K562 (cell line): Measurements from ENCODE around the gene TXNDC9. TPM values are rescaled to one million over a fixed set of nuclear protein-coding genes. Genes with fewer than 3 reads are reported as not detected.

ENCODE experiments used
- BRD9 ChIP-seq: fragments of 450-650 bp; IDR thresholded peaks from 2 replicates; pipeline ENCODE4 v1.6.1; 2018; ENCODE audit warnings: low read depth; ENCODE audit not compliant: partially characterized antibody
- BRF1 ChIP-seq: IDR thresholded peaks from 3 replicates; pipeline ENCODE4 v1.6.1; 2011; ENCODE audit warnings: borderline replicate concordance, mild to moderate bottlenecking; ENCODE audit not compliant: insufficient read length; ENCODE audit errors: extremely low read depth
- CREB5 ChIP-seq: fragments of 250-450 bp; sonication (Bioruptor Pico); IDR thresholded peaks from 2 replicates; pipeline ENCODE4 v1.5.0; 2020; ENCODE audit warnings: mild to moderate bottlenecking
- FOXA3 ChIP-seq, 2 experiments: fragments of 450-650 bp in 1 of 2; sonication (generic) in 1 of 2; formaldehyde crosslinking; IDR thresholded peaks in 1 of 2; conservative IDR thresholded peaks in 1 of 2; 2 replicates each; pipeline versions ENCODE4 v1.4.0 to v1.8.0; 2020 to 2022; ENCODE audit warnings: mild to moderate bottlenecking in 2 of 2, missing genetic modification reagents in 1 of 2
- HDAC8 ChIP-seq: fragments of 450-650 bp; IDR thresholded peaks from 2 replicates; pipeline ENCODE4 v1.6.1; 2016; ENCODE audit warnings: mild to moderate bottlenecking, missing genetic modification characterization, moderate library complexity, missing compliant biosample characterization
- HEY1 ChIP-seq: fragments of 250-450 bp; sonication (Bioruptor Pico); IDR thresholded peaks from 2 replicates; pipeline ENCODE4 v1.5.0; 2020; ENCODE audit warnings: mild to moderate bottlenecking, moderate library complexity, borderline replicate concordance
- LCOR ChIP-seq: sonication (generic); formaldehyde crosslinking; IDR thresholded peaks from 2 replicates; pipeline ENCODE4 v1.8.0; 2022; ENCODE audit warnings: mild to moderate bottlenecking, missing genetic modification reagents
- MGA ChIP-seq: fragments of 450-650 bp; IDR thresholded peaks from 2 replicates; pipeline ENCODE4 v1.6.1; 2016; ENCODE audit warnings: mild to moderate bottlenecking, moderate library complexity
- MIER1 ChIP-seq: fragments of 450-650 bp; IDR thresholded peaks from 2 replicates; pipeline ENCODE4 v1.6.1; 2016; ENCODE audit warnings: antibody characterized with exemption, mild to moderate bottlenecking, low read depth
- MXI1 ChIP-seq: IDR thresholded peaks from 2 replicates; pipeline ENCODE4 v1.6.1; 2011; ENCODE audit warnings: low read depth, mild to moderate bottlenecking, improper control_type of control experiment, low read length
- TARDBP ChIP-seq: fragments of 450-650 bp; IDR thresholded peaks from 2 replicates; pipeline ENCODE4 v1.6.1; 2016
- THRAP3 ChIP-seq: fragments of 450-650 bp; IDR thresholded peaks from 2 replicates; pipeline ENCODE4 v1.6.1; 2016; ENCODE audit warnings: mild to moderate bottlenecking, inconsistent platforms, borderline replicate concordance
- ZNF12 ChIP-seq: sonication (generic); formaldehyde crosslinking; IDR thresholded peaks from 2 replicates; pipeline ENCODE4 v1.4.0; 2020; ENCODE audit warnings: mild to moderate bottlenecking, missing genetic modification reagents
- ZNF507 ChIP-seq: conservative IDR thresholded peaks from 2 replicates; pipeline ENCODE4 v1.6.1; 2017; ENCODE audit warnings: missing genetic modification characterization, missing compliant biosample characterization
- ZNF512 ChIP-seq: IDR thresholded peaks from 2 replicates; pipeline ENCODE4 v1.6.1; 2016; ENCODE audit warnings: missing genetic modification characterization, missing compliant biosample characterization
- ZNF778 ChIP-seq: fragments of 450-650 bp; formaldehyde crosslinking; IDR thresholded peaks from 2 replicates; pipeline ENCODE4 v1.4.0; 2020; ENCODE audit warnings: mild to moderate bottlenecking, moderate library complexity
- polyA plus RNA-seq, 8 experiments: library from polyadenylated mRNA; depleted of rRNA in 4 of 8; stranded (reverse) in 5 of 8; unstranded in 3 of 8; fragments of >200 nt; fragmentation: Nextera tagmentation in 2 of 8; fragmentation: Illumina TruSeq in 1 of 8; extraction: Ambion mirVana in 2 of 8; extraction: Trizol in 1 of 8; gene quantifications; 2 replicates each; pipeline versions ENCODE4 v1.2.1 to v1.2.3, GENCODE V29; 2011 to 2014; ENCODE audit warnings: inconsistent platforms in 1 of 8, missing spikeins in 1 of 8
- total RNA-seq, 7 experiments: library from RNA; depleted of rRNA in 6 of 7; stranded (reverse); fragments of >200 nt in 6 of 7; fragmentation: Illumina TruSeq in 2 of 7; extraction: Trizol in 2 of 7; gene quantifications; 2 replicates each; pipeline versions ENCODE4 v1.2.1 to v1.2.3, GENCODE V29; 2011 to 2021; ENCODE audit warnings: low replicate concordance in 1 of 7

TXNDC9 gene
- total and polyA plus RNA-seq, 9 of the 15 experiments (the other 6 are each of a cell fraction or from before 2014, with no cell fraction given): 37.5 to 211 (median 65.5) TPM

DNA sequence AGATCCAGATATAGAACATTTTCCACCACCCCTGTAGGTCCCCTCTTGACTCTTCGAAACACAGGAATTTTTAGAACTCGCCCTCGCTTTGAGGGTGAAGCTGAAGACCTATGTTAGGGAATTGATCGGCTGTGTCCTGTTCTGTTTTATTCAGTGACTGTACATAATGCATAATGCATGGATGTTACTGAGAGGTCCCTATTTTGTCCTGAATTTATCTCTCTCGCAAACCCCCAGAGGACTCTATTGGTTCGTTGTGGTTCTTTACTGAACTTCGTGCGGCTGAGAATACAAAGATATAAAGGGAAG lies 625 bp upstream of the TXNDC9 start (continued):
- TF ChIP-seq MGA: no peak
- TF ChIP-seq THRAP3: peak; percentile 85; the same call in 1 of the 2 replicates
- TF ChIP-seq TARDBP: no peak
- no peak for TF ChIP-seq HDAC8 (tag)
- no peak for TF ChIP-seq ZNF507 (tag)
- no peak for TF ChIP-seq ZNF12
- no peak for TF ChIP-seq ZNF778 (CRISPR knock-in tag)
- TF ChIP-seq HEY1 (CRISPR knock-in tag): no peak
- TF ChIP-seq BRF1: no peak
- peak; percentile 34; the same call in 1 of the 2 replicates for TF ChIP-seq MIER1
- TF ChIP-seq BRD9: peak; percentile 45
- no peak for TF ChIP-seq LCOR (CRISPR knock-in tag)
- TF ChIP-seq FOXA3 (CRISPR knock-in tag; conservative IDR thresholded peaks at IDR 0.05 in 1 of 2, IDR thresholded peaks at IDR 0.05 in 1 of 2): peak in 1 of 2 experiments; percentile 62; a peak in 1 of 4 replicates
- TF ChIP-seq MXI1: no peak
- no peak for TF ChIP-seq CREB5 (CRISPR knock-in tag)
- TF ChIP-seq ZNF512: no peak
